SKM-1 (cell line): ENCODE results near the gene CACNA2D3.

ENCODE experiments used
- DNase-seq: peaks from one replicate; lab custom pipeline; 2025; ENCODE audit not compliant: unreplicated experiment; lab: John Stamatoyannopoulos, UW

The CACNA2D3 gene

DNA sequence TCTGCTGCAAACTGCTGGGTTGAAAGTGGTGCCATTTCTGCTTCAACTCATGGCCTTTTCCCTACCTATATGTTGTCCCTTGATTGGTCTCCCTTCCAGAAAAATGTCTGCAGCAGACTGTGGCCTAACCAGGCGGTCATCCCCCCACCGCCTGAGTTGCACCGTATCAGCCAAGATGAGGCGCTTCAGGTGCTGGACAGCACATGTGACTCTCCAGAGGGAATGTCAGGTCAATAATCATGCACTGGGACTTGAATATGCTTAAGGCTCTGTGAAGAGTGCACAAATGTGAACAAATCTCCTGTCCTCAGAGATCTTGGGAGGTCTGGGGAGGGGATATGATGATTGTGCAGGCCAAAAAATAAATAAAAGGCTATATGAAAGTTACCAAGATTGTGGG is 773.3 kb downstream of the CACNA2D3 start:
- no peak for DNase-seq

- no peak for DNase-seq
Measured at GRCh38 chr3:54897028-54897711, 774.8 kb downstream of the CACNA2D3 start.

DNA sequence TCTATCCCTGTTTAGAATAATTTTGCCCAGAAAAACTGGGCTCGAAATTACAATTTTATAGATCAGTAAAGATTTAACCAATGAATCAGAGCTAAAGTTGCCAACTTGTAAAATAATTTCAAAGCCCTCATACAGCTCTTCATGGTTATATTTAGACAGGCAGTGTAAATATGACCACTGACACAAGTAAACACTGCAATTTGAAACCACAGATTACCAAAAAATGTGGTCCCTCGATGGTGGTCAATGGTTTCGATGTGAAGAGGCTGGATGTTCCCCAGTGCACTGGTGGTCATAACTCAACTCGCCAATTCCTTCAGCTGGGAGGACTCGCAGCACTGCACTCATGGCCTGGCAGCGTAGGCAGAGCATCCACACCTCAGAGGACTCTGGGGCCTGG is 776.9 kb downstream of the CACNA2D3 start:
- DNase-seq, result no peak

DNA sequence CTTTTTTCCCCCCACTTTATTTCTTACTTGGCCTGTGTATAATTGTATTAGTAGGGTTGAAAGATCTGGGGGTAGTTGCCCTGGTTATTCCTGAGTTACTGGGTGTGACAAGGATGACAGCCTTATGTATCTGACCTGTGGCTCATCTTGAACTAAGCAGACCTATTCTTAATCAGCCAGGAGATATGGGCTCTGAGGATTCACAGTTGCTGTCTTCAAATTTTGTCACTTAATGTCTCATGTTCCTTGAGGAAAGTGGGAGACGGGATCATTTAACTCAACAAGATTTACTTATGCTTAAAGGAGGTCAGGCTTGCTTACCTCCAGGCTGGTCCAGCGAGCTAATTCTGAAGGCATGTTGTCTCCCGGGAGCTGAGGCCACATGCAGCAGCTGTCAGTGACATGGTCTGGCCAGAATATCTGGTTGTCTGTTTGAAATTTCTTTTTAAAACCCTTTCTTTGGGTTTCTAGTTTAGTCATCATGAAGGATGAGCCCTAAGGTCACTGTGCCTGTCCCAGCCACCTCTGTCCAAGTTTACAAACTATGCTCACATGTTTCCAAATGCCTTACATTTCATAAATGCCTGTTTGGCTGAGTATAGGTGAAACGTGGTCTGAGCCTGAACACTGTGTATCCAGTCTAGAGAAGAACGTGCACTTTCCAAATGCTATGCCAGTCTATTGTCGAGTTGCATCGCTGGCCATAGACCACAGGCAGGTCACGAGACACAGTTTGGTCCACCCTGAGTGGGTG is 778.7 kb downstream of the CACNA2D3 start:
- DNase-seq, result no peak

DNA sequence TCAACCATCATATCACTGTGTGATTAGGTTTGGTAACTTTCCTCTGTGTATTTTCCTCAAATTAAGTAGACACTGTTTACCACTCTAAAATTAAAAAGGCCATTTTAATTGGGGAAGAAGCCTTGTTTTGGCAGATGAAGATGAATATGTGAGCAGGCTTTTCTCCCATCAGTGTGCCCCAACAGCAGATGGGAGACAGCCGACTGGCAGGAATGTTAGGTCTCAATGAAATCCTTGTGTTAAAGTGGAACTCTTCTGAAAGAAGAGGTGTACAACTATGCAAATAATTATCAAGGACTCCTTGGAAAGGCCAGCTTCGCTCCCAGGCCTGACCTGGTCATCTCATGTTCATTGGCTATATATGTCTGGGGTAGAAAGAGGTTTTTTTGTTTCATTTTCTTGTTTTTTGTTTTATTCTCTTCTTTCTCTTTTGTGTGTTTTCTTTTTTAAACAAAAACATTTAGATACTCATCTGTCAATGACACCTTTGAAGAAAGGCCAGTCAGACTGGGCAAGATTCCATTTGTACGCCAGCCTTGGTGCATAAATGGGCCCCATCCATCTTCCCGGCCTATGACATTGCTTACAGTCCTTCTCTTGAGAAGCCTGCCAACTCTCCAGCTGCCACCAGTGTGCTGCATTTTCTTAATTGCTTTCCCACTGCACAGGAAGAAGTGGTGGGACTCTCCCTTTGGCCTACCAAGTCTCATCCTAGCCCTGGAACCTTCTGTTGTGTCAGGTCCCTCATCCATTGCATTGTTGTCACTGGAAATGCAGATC is 779.7 kb downstream of the CACNA2D3 start:
- no peak for DNase-seq

DNA sequence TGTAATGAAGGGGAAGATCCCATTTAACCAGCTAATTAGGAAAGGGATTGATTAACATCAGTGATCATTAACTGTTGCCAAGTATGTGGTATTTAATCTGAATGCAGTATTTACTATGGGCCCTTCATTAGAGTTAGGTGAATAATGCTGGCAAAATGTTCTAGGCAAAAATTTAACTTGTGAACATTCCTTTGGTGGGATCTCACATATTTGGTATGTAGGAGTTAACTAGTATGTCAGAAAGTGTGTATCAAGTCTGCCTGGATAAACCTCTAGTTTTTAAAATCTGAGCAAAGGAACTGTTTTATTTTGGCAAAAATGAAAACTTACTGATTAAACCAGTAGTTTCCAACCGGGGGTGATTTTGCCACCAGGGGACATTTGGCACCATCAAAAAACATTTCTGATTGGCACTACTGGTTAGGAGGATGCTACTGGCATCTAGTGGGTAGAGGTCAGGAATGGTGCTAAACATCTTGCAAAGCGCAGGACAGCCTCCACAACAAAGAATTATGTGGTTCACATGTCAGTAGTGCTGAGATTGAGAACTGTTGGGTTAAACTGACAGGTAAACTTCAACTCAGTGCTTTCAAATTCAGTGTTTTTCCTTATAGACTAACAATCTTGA is 783.0 kb downstream of the CACNA2D3 start:
- DNase-seq, result no peak

GRCh38 chr3:54905920-54906319 is 783.6 kb downstream of the CACNA2D3 start:
- no peak for DNase-seq

DNA sequence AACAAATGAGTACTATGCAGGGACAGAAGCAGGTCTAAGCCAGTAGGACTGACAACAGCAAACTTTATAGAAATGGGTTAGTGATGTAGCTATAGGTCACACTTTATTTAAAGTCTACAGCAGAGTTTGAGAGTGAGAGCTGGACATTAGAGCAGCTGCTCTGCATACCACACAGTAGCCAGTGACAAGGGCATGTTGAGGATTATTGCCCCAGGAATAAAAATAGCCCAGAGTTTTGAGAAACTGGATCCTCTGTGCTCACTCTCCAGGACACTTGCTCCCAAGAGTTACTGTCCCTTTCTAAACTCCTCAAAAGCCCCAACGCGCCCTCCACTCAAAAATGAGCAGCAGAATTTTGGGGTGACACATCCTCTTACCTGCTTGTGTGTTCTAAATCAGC is 784.4 kb downstream of the CACNA2D3 start:
- no peak for DNase-seq

DNA sequence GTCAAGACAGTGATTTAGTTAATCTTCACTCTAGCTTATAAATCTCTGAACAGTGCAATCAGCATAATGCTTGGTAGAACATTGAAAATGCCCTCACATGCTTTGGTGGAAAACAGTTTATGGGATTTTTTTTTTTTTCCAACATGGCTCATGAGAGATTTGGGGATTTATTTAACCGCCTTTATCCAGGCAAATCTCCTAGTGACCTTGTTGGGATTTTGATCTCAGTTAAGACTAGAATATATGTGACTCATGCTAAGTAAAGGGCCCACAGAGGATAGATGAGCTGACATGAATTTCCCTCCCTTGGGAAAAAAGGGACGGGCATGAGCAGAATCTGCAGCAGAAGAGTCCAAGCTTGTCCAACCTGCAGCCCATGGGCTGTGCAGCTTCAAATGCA is 786.8 kb downstream of the CACNA2D3 start:
- DNase-seq, result no peak

GRCh38 chr3:54914180-54914579 is 791.8 kb downstream of the CACNA2D3 start:
- DNase-seq, result no peak

GRCh38 chr3:54915181-54915580 is 792.8 kb downstream of the CACNA2D3 start:
- DNase-seq, result no peak

DNA sequence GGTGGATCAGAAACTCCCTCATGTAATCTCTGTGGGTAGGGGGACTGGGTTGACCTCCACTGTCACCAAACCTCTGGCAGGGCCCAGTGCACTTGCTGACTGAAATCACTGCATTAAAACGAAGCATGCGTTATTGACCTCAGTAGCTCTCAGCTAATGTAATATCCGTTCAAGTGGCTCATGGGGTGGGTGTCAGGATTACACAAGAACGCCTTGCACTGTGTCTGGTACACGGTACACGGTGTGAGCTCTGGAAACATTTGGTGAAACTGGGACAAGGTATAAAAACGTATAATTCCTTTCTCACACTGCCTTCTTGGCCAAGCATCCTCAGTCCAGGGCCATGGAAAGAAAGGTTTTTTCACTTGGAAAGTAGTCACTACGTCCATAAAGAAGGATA is 793.6 kb downstream of the CACNA2D3 start:
- DNase-seq, result no peak

DNA sequence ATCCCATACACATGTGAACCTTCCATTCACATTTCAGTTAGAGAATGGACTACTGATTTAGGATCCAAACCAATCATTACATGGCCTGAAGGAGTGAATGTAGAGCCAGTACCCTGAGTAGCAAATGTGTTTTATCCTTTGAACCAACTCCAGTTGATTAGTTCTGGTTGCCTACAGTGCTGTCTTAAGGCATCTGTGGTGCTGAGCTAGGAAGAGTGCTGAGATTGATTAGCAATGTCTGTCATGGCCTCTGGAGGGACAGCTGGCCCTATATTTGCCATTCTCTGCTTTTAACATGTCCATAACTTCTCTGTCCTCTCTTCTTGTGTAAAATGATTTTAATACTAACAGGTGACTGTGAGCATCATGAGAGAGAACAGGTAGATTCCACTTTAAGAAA is 794.4 kb downstream of the CACNA2D3 start:
- DNase-seq, result no peak

- no peak for DNase-seq
Measured at GRCh38 chr3:54917174-54917573, 794.8 kb downstream of the CACNA2D3 start.

DNA sequence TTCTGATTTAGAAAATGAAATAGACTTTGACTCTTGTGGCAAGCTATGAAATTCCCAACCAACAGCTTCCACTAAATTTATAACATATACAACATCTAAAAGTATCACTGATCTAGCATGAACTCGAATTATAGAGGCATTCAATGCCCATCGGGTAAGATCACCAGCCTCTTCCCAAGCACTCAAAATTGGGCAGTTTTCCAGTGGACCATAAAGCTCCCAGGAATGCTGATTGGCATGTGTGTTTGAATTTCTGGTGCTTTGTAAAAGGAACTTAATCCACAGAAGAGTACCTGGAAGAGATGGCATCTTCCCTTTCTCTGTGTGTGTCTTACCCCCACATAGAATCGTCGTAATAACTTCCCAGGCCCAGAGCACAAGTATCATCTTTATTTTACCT is 795.5 kb downstream of the CACNA2D3 start:
- no peak for DNase-seq

- DNase-seq, result no peak
Measured at GRCh38 chr3:54918516-54918915, 796.2 kb downstream of the CACNA2D3 start.

- DNase-seq, result no peak
Measured at GRCh38 chr3:54928046-54928770, 805.9 kb downstream of the CACNA2D3 start, which contains the start of gene LRTM1. Gene LRTM1, minus strand, starts transcription at chr3:54928059. Its CDS starts 148 bp downstream, at chr3:54927911.

- no peak for DNase-seq
Measured at GRCh38 chr3:54931182-54931581, 808.8 kb downstream of the CACNA2D3 start.

DNA sequence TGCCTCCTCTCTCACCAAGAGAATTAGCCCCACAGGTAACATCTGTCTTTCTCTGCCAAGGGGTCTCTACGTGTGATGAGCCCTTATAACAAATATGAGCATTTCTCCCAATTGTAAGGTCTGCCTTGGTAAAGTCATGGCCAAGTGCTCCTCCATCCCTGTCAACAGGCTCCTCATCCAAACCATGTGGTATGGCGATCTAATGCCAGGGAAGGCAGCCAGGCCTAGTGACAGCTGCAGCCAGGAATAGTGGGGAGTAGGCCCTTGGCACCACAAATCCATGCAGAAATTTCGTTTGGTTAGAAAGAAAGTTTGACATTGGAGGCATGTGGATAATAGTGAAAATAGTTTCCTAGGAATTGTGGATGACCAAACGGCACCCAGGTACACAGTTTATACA is 810.3 kb downstream of the CACNA2D3 start:
- no peak for DNase-seq

GRCh38 chr3:54935869-54936268 is 813.5 kb downstream of the CACNA2D3 start:
- DNase-seq, result no peak

GRCh38 chr3:54936561-54936960 is 814.2 kb downstream of the CACNA2D3 start:
- no peak for DNase-seq
